Activated CD8-positive, alpha-beta memory T cell treated with anti-CD3 and anti-CD28 coated beads, Interleukin-2, amount 50 U/mL, for 24 hours (primary cell): ENCODE measurements around the gene CLASP2.
"Not testable (repeated sequence)": the region's sequence is repeated elsewhere in the genome, so short reads cannot be mapped to it uniquely, and the experiment has no call there.

Experiments used
- DNase-seq: peaks from one replicate; pipeline ENCODE4 v3.0.0-alpha.2; 2020; ENCODE audit errors: extremely low read depth

The CLASP2 gene

DNA sequence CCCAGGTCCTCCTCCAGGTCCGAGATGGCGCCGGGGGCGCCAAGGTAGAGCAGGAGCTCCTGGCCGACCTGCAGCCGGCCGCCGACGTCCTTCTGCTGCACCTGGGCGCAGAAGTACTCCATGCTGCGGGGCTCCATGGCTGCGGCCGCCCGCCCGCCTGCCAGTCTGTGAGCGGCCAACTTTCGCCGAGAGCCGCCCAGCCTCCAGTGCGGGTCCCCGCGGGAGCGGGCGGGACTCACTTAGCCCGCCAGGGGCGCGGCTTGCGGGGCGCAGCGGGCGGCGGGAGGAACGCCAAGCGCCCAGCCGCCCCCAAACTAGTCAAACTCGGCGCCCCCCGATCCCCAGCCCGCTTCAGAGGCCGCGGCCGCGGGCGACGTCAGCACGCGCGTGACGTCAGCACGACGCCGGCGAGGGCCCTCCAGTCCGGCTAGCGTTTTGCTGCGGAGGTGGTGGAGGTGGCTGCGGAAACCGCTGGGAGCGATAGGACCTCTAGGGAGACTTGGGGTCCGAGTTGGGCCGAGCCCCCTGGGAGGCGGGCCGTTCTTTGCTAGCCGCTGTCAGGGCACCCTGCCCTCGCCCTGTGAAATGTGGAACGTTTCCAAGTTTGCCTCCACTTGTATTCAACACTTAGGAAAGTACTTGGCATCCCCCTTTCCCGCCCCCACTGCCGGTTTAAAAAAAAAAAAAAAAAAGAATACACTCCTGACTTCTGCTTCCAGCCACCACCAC lies at the start of gene CLASP2:
TSS of gene CLASP2 (minus strand) at position 389 of the 729 bp plus-strand sequence. CDS start at position 137, 252 bp downstream.
- peak; percentile 54 for DNase-seq

DNA sequence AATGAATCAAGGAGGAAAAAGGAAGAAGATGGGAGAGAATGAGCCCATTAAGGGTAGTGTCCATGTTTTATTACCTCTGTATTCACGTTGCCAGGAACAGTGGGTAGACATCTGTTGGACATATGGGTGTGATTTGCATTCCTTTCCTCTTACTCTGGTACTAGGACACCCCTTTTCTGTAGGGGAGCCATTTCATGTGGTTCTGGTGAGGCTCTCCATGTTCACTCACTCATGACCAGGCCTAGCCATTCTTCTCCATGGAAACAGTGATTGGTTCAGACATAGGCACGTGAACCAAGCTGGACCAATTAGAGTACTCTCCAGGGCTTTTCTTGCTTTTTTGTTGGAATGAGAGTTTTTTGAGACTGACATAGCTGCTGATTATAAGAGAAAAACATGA lies 40.8 kb upstream of the CLASP2 start:
- DNase-seq: no peak

DNA sequence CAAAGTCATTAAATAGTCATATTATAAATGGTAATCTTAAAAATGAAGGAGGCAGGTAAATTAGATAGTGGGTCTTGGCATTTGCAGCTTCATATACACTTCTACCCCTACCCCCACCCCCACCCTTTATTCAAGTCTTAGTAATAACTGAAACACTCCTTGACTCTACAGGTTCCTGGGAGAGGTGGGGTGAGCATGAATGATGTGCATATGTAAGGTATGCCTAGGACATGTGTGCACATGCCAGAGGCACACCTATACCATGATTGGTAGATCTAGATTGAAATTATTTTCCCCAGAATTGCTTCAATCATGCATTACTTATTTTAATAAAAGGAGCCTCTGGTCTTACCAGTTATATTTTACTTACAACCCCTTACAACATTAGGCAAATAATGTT lies 40.2 kb upstream of the CLASP2 start:
- DNase-seq: no peak

DNA sequence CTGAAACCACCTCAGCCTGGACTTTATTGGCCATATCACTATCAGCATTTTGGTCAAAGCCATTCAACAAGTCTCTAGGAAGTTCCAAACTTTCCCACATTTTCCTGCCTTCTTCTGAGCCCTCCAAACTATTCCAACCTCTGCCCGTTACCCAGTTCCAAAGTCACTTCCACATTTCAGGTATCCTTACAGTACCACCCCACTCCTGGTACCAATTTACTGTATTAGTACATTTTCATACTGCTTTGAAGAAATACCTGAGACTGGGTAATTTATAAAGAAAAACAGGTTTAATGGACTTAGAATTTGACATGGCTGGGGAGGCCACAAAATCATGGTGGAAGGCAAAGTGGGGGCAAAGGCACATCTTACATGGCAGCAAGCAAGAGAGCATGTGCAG lies 36.3 kb upstream of the CLASP2 start:
- DNase-seq: not testable (repeated sequence)

DNA sequence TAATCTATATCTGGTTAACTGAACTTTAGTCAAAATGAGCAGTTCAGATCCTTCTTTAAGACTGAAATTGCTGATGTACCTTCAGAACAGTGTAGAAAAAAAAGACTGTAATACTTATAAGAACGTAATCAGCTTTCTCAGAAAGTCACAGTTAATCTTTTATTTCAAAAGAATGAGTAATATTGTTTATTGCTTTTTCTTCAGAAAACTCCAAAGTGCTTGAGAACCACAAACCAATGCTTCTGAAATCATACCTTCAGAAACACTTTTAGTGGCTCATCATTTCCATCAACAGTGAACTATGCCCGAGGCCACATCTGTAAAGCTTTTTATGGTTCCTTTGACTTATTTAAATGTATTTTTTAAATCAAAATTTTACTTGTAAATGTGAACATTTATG lies 33.3 kb upstream of the CLASP2 start:
- no peak for DNase-seq

DNA sequence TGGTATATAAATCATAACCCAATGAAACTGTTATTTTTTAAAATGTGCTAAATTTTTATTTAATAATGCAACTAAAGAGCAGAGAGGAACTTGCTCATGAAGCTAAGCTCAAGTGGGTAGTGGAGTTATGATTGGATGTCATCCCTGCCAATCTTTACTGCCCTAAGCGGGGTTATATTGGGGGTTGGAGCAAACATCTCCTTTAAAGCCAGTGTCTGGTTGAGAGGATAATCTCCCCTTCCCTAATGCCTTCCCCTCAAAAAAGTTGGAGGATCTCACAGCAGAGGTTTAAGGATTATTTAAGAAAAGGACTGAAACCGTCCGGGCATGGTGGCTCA lies 32.1 kb upstream of the CLASP2 start:
- no peak for DNase-seq

DNA sequence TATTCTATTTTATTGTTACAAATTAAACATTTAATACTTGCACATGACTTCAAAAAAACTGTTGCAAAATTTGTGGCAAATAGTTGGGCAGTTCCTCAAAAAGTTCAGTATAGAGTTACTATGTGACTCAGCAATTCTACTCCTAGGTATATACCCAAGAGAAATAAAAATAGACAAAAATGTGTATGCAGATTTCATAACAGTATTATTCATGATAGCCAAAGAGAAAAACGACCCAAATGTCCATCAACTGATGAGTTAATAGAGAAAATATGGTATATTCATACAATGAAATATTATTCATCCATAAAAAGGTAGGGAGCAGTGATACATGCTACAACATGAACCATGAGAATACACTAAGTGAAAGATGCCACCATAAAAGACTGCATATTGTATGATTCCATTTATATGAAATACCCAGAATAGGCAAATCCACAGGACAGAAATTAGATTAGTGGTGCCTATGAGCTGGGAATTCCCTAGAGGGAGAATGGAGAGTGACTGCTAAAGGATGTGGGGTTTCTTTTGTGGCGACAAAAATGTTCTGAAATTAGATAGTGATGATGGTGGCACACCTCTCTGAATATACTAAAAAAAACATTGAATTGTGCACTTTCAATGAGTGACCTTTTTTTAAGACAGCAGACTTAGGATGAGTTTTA lies 31.6 kb upstream of the CLASP2 start:
- DNase-seq: no peak

DNA sequence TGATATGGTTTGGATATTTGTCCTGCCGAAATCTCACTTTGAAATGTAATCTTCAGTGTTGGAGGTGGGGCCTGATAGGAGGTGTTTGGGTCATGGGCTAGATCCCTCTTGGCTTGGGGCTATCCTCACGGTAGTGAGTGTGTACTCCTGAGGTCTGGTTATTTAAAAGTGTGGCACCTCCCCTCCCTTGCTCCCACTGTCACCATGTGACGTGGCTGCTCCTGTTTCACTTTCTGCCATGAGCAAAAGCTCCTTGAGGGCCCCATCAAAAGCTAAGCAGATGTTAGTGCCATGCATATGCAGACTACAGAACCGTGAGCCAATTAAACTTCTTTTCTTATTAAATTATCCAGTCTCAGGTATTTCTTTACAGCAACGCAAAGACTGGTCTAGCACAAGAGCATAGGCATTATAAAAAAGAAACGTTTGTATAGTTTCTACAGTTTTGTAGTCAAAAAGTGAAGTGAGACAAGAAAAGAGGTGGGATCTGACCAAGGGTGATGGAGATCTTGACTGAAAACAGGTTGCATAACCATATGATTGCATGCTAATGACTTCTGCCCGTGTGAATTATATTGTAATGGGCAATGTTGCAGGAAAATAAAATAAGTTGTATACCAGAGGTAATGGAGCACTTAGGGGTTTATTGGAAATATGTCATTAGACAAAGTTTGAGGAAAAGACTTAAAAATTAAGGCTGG lies 28.5 kb upstream of the CLASP2 start:
- no peak for DNase-seq

DNA sequence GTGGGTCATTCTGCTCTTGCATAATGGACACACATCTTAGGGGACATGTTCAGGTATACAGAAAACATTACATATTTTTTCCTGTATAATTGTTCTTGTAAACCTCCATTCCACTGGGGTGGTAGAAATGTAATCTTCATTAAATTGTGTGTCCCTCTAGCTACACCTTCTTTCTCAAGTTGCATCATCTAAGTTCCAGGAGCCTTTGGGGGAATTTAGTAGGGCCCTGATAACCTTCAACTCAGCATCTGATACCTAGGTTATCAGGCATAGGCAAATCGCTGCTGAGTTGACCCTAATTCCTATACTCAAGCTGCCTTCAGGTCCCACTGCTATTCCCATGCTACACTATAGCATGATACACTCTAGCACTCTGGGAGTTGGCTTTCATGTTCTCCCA lies 19.1 kb upstream of the CLASP2 start:
- no peak for DNase-seq

DNA sequence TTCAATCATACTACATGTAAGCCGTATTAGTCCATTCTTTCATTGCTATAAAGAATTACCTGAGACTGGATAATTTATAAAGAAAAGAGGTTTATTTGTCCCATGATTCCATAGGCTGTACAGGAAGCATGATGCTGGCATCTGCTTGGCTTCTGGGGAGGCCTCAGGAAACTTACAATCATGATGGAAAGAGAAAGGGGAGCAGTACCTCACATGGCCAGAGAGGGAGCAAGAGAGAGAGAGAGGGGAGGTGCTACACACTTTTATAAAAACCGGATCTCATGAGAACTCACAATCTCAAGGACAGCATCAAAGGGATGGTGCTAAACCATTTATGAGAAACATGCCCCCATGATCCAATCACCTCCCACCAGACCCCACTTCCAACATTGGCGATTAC lies 14.3 kb upstream of the CLASP2 start:
- DNase-seq: no peak

DNA sequence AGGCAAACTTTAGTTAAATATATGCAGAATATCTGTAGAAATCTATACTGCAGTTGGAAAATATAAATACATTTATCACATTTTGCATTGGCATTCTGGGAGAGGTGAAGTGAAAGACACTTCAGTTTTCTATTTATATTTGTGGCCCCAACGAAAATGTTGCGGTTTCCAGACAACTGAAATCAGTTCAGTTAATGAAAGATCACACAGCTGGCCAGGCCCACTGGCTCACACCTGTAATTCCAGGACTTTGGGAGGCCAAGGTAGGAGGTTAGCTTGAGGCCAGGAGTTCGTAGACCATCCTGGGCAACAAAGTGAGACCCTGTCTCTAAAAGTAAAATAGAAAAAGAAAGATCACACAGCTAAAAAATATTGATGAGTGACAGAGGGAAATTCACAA lies 11.9 kb upstream of the CLASP2 start:
- no peak for DNase-seq

DNA sequence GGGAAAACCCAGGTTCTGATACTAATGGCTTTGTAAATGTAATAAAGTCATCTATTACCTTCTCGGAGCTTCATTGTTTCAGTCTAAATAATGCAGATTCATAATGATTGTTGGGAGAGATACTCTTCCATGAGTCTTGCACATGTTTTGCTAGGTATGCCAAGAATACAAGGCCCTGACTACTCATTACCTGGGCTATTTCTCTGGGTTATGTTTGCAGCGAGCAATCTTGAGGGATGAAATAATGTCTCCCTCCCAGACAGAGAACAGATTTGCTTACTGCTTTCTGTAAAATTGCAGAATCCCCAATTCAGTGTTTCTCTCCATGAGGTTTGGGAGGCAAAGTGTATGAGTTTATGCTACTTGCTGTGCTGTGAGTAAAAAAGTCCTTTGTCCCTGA lies 6.2 kb upstream of the CLASP2 start:
- no peak for DNase-seq

DNA sequence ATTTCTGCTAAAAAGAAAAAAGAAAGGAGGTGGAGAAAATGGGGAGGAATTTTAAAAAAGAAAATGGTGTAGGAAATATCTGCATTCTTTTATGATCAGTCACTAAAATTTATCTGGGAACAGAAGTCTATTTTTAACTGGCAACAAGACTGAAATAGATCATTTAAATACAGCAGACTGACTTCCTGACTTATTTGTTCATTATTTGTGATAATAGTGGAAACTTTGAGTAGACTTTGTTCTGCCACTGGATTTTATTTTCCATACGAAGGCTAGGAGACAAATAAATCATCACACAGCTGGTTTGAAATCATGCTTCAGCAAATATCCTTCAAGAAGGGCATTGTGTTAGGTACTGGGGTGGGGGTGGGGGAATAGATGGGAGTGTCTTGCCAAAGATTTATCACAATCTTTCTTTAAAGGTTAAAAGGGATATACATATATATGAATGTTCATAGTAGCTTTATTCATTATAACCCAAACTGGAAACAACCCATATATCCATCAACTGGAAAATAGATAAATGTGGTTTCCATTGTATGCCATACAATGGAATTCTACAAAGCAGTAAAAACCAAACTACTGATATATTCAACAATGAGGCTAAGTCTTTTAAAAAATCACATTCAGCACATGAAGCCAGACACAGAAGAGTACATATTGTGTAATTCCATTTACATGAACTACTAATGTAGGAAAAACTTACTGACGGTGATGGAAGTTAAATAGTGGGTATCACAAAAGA lies 4.7 kb upstream of the CLASP2 start:
- no peak for DNase-seq

DNA sequence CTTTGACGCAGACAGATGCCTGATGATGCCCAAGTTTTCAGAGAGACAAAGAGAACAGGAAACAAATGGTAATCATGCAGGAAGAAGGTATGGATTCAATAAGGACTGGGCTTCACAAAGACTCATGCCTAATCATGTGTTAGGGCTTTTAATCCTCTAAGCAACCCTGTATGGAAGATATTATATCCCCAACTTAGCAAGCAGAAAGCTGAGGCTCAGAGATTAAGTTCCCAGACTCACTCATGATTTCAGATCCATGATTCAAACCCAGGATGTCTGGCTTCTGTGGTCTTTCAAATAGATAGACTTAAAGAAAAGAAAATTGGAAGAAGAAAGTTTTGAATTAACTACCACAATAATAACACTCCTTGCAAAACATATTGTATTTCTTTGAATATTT lies 4.1 kb upstream of the CLASP2 start:
- no peak for DNase-seq

DNA sequence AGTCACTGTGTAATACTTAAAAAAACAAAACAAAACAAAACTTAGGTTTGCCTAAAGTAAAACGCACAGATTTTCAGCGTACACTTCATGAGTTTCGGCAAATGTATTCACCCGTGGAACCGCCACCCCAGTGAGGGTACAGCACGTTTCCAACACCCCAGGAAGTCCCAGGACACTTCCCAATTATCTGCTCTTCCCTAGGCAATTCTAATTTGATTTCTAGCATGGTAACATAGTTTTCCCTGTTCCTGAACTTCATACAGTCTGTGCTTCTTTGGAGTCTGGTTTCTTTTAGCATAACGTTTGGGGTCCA lies 497 bp upstream of the CLASP2 start:
- no peak for DNase-seq

DNA sequence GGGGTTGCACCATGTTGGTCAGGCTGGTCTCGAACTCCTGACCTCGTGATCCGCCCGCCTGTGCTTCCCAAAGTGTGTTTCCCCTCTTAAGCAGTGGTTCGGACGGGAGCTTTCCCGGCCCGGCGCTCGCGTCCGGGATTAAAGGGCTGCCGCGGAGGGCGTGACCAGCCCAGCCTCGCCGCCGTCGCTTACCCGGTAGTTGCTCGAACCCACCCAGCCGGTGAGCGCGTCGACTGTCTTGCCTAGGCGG lies 513 bp downstream of the CLASP2 start:
- DNase-seq: no peak

DNA sequence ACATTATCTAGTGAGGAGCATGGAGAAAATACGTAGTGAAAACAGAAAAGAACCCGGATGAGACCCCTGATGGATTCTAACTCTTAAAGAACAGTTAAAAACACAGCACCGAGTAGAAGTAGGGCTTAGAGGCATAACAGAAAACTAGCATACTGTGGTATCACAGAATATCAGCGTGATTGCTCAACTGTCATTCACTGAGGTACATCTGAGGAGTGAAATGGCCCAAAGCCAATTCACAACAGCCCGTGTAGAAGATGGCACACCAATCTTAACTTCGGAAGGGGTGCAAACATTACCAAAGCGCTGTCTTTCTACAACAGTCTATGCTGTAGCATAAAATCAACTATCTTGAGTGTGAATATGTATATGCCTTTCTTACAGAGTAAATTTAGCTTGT lies 1.8 kb downstream of the CLASP2 start:
- DNase-seq: no peak

DNA sequence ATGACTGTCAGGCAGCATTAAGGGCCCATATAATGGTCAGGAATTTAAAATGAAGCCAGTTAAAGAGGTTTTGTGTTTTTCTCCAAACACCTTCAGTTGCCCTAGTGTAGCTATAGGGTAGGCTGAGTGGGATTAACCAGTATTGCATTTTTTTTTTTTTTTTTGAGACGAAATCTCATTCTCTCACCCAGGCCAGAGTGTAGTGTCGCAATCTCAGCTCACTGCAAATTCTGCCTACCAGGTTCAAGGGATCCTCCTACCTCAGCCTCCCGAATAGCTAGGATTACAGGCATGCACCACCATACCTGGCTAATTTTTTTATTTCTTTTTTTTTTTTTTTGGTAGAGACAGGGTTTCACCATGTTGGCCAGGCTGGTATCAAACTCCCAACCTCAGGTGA lies 7.0 kb downstream of the CLASP2 start:
- DNase-seq: no peak

DNA sequence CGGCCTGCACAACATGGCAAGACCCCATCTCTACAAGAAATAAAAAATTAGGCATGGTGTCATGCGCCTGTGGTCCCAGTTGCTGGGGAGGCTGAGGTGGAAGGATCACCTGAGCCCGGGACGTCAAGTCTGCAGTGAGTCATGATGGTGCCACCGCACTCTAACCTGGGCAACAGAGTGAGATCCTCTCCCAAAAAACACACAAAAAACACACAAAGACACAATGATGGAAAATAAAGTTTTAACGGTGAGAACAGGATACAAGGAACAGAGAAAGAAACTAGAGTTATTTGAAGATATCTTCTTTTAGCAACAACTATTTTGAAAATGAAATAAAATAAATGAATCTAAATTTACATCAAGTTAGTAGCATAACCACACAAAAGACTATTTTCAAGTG lies 12.0 kb downstream of the CLASP2 start:
- no peak for DNase-seq

DNA sequence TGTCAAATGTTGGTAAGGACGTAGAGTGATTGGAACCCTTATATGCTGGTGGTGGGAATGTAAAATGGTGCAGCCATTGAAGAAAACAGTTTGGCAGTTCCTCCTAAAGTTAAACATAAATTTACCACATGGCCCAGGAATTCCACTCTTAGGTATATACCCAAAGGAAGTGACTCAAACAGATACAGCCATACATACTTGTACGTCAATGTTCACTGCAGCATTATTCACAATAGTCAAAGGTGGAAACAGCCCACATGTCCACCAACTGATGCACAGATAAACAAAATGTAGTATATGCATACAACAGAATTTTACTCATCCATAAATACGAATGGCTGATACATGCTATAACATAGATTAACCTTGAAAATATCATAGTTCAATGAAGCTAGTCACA lies 13.2 kb downstream of the CLASP2 start:
- no peak for DNase-seq

DNA sequence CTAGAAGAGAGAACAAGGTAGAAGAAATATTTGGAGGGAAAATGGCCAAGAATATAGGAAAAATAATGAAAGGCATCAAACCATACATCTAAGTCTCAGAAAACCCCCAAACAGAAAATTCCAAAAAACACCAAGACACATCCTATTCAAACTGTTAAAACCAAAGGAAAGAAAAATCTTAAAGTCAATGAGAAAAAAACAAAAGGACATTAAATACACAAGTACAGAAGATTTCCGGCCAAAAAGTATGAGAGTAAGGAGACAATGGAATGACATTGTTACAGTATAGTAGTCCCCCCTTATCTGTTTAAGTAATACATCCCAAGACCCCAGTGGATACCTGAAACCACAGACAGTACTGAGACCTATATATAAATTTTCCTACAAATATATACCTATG lies 18.8 kb downstream of the CLASP2 start:
- DNase-seq: no peak

DNA sequence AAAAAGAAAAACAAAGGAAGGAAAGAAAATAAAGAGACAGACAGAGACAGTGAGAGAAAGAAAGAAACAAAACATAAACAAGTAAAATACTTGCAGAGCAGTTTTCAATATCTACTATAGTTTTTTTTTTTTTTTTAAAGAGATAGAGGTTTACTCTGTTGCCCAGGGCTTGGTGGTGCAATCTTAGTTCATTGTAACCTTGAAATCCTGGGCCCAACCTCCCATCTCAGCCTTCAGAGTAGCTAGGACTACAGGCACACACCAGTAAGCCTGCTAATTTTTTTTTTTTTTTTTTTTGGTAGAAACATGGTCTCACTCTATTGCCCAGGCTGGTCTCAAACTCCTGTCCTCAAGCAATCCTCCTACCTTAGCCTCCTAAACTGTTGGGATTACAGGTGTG lies 23.1 kb downstream of the CLASP2 start:
- no peak for DNase-seq

DNA sequence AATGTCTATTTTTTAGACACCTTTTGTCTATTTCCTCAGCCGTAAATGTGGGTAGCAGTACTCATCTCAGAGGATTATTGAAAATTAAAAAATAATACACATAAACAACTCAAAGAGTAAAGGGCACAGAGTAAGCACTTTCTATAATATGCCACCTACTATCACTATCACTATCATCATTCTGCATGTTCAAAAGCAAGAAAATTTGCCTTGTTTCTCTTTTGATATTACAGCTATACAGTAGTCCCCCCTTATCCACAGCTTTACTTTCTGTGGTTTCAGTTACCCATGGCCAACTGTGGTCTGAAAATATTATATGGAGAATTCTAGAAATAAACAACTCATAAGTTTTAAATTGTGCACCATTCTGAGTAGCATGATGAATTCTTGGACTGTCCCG lies 27.7 kb downstream of the CLASP2 start:
- no peak for DNase-seq
